ENCODE results near the gene ANAPC2.
"Not testable (repeated sequence)": the region's sequence is repeated elsewhere in the genome, so short reads cannot be mapped to it uniquely, and the experiment has no call there.

ANAPC2 gene

DNA sequence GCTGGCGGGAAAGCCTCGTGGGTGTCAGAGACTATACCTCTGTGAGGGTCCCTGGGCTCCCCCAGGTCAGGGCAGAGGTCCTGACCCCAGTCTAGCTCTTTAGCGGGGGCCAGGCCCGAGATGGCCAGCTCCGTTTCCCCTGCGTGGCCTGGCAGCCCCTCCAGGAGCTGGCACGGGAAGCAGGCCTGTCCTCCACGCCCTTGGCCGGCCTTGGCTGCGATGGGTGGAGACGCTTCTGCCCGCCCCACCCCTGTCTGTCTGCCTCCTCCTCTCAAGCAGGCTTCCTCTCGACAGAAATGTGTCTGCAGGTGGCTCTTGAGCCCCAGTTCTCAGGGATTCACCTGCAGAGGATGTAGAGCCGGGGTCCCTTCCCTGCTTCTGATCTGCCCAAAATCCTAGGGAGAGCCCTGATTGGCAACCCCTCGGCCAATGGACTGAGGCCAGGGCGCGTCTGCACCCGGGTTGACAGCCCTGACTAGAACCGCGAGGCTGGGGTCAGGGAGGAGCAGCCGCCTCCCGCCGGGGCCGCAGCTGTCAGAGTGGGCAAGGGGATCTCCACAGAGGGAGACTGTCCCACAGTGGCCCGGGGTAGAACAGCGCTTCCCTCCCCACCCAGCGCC, 52.0 kb downstream of the ANAPC2 start:
- no peak overlapping the region for H3K4me3 Mint-ChIP-seq
- H3K36me3 Mint-ChIP-seq: no peaks in the 10 kb centered on the region
- ATAC-seq: peak; percentile 43
- peaks cover 14% of the 10 kb centered on the region for H3K4me1 Mint-ChIP-seq
- peaks cover 68% of the 10 kb centered on the region for H3K27me3 Mint-ChIP-seq
- no peaks in the 10 kb centered on the region for H3K9me3 Mint-ChIP-seq
- H3K27ac Mint-ChIP-seq: no peak overlapping the region

DNA sequence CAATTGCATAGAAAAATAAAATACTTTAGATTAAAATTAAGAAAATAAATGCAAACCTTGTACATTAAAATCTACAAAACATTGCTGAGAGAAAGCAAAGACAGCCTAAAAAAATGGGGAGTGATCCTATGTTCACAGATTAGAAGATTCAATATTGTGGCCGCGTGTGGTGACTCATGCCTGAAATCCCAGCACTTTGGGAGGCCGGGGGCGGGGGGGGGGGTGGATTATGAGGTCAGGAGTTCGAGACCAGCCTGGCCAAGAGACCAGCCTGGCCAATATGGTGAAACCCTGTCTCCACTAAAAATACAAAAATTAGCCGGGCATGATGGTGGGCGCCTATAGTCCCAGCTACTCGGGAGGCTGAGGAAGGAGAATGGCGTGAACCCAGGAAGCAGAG, 53.2 kb downstream of the ANAPC2 start:
- not testable (repeated sequence) for H3K4me3 Mint-ChIP-seq, ATAC-seq, H3K9me3 Mint-ChIP-seq, H3K36me3 Mint-ChIP-seq, H3K27ac Mint-ChIP-seq
- Mint-ChIP-seq H3K27me3 (peaks cover 56% of the 10 kb centered on the region), H3K4me1 (peaks cover 18% of the 10 kb centered on the region)

DNA sequence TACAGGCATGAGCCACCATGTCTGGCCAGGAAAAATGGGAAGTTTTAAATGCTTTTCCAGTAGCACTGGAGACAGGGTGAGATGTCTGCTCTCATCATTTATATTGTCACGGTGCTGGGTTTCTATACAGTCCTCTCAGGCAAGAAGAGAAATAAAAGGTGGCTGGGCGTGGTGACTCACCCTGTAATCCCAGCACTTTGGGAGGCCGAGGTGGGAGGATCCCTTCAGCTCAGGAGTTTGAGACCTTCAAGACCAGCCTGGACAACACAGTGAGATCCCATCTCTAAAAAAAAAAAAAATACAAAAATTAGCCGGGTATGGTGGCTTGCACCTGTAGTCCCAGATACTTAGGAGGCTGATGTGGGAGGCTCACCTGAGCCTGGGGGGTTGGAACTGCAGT, 54.2 kb downstream of the ANAPC2 start:
- Mint-ChIP-seq H3K9me3 (no peaks in the 10 kb centered on the region), H3K27ac (no peak overlapping the region), H3K36me3 (no peaks in the 10 kb centered on the region), H3K4me1 (peaks cover 12% of the 10 kb centered on the region), H3K27me3 (peaks cover 46% of the 10 kb centered on the region), H3K4me3 (no peak overlapping the region)
- no peak for ATAC-seq

DNA sequence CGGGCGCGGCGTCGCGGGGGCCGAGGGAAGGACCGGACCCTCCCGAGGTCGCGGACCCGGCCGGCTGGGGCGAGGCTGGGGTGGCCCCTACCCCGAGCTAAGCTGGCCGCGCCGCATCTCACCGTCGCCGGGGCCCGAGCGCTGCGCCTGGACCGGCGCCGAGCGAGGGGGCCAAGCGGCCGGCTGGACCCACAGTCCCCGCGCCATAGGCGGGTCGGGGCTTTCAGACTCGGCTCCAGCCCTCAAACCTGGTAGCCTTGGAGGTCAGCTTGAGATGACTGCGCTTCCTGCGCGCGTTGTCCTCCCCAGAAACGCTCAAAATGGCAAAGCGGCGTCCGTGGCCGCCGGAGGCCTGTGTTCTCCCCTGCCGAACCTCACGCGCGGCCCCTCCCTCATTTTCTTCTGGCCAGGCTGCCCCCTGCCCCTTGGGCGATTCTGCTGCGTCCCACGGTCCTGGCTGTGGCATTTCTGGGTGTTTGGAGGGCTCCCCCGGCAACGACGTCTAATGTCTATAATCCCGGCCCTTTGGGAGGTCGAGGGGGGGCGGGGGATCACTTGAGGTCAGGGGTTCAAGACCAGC, 58.1 kb downstream of the ANAPC2 start:
- no peak overlapping the region for H3K27ac Mint-ChIP-seq
- H3K27me3 Mint-ChIP-seq: peaks cover 10% of the 10 kb centered on the region
- H3K4me1 Mint-ChIP-seq: peaks cover 32% of the 10 kb centered on the region
- H3K36me3 Mint-ChIP-seq: peaks cover 5% of the 10 kb centered on the region
- H3K9me3 Mint-ChIP-seq: no peaks in the 10 kb centered on the region
- H3K4me3 Mint-ChIP-seq: peak overlapping the region; percentile 84
- peak; percentile 31 for ATAC-seq

DNA sequence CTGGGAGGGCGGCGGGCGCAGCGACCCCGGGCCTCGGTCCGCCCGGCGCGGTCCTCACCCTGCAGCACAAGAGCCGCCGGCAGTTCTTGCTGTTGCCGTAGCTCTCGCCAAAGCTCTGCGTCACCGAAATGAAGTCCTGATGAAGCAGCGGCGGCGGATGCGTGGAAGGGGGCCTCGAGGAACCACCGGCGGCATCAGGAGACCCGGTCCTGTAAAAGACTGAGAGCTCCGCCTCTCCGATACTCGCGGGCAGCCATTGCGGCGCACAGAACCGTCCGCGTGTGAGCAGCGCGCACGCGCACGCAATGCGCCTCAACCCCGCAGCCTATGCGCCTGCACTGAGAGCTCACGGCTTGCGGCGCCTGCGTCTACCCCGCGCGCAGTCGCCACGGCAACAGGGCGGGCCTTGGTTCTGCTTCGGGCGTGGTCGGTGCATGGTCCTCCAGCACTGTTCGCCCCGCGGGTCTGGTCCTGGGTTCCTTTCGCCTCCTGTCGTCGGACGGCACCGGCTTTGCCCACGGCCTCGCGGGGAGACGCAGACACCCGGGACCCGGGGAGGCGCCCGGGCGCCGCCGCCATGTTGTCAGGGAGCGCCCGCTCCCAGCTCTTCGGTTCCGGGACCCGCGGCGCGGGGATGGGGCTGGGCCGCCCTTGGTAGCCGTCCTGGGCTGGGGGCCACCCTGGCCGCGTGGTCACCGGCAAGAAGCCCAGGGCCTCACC, 58.7 kb downstream of the ANAPC2 start:
- Mint-ChIP-seq H3K4me1 (peaks cover 32% of the 10 kb centered on the region), H3K27me3 (peaks cover 3% of the 10 kb centered on the region), H3K36me3 (peaks cover 5% of the 10 kb centered on the region), H3K27ac (peak overlapping the region; percentile 87), H3K4me3 (peak overlapping the region; percentile 85), H3K9me3 (no peaks in the 10 kb centered on the region)
- peak; percentile 99 for ATAC-seq

DNA sequence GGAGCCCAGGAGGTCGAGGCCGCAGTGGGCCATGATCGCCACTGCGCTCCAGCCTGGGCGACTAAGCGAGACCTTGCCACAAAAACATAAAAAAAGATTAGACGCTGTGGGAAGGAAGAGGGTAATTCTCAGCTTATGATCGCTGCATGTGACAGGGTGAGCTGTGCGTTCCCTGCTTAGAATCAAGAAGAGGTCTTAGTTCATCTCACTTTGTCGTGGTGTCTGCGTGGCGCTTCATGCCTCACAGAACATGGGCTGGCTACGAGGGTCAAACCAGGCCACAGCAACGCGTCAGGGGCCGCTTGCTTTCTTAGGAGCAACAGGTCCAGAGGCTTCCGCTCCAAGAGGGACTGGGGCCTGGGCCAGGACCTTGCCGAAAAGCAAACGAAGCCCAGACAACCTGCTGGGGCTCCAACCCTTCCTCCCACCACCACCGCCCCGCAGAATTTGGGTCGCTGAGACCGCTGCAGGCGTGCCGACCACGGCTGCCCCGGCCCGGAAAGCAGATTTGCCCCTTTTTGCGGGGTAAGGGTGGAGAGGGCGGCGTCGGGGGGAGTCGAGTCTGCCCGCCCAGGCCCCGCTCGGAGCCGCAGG, 59.4 kb downstream of the ANAPC2 start:
- peak; percentile 14 for ATAC-seq
- H3K9me3 Mint-ChIP-seq: no peaks in the 10 kb centered on the region

DNA sequence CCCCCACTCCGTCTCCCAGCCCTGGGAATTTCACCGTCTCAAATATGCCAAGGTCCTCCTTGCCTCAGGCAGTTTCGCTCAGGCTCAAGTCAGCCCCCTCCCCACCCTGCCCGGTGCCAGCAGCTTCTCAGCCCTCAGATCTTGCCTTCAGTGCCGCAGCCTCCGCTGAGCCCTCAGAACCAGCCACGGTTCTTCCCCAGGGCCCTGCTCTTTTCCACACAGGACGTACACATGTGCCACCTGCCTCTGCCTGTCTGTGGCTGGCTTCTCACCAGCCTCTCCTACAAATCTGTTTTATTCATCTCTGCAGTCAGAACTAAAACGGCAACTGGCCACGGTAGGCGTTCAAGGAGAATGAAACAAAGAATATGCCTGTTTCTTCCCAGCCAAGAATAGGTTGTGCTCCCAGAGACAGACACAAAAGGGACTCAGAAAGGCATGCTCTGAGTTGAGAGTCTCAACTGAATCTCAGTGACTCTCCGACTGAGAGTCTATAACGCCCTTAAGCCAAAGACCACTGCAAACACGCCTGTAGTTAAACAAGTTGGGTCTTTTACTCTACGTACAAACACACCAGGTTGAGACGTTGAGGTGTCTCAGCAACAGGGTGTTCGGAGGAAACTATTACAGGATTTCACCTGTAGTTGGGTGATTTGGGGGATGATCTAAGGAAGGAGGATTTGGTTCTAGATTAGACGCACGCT, 60.0 kb downstream of the ANAPC2 start:
- Mint-ChIP-seq H3K36me3 (peaks cover 5% of the 10 kb centered on the region), H3K27ac (peak overlapping the region; percentile 87), H3K4me1 (peaks cover 38% of the 10 kb centered on the region), H3K4me3 (peak overlapping the region; percentile 85), H3K27me3 (no peaks in the 10 kb centered on the region), H3K9me3 (no peaks in the 10 kb centered on the region)
- no peak for ATAC-seq

More for the DNA sequence above, 59.4 kb downstream of the ANAPC2 start:
- Mint-ChIP-seq H3K27me3 (no peaks in the 10 kb centered on the region), H3K4me1 (peaks cover 32% of the 10 kb centered on the region), H3K4me3 (peak overlapping the region; percentile 85), H3K36me3 (peaks cover 5% of the 10 kb centered on the region), H3K27ac (peak overlapping the region; percentile 87)

DNA sequence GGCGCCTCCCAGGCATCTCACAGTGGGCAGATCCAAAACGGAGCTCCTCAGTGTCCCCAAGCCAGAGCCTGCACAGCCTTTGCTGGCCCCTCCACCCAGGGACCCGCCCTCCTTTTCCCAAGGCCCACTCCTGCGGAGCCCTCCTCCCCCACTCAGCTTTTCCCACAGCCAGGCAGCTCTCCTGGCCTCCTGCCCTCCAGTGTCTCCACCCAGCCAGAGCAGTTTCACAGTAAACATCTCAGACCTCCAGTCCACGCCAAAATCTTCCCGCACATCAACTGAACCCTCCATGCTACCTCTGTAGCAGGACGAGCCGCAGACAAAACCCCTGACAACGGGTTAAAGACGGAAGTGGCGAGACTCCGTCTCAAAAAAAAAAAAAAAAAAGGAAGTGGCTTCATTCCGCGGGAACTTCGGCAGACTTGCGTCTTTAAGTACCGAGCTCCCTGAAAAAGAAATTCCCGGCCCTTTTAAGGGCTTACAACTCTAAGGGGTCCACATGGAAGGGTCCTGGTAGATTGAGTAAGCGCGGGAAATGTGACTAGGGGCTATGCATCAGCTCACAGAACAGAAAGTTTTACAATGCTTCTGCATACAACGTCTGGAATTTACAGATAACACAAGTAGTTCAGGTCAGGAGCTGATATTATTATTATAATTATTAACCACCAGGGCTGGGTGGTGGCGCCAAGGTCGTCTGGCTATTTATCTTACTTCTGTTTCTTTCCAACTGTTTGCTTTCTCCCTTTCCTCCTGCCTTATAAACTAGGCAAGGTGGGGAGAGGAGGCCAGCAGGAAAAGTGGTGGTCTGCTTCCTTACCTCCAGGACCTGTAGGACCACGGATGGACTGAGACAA, 60.8 kb downstream of the ANAPC2 start:
- H3K27ac Mint-ChIP-seq: peak overlapping the region; percentile 87
- peaks cover 5% of the 10 kb centered on the region for H3K36me3 Mint-ChIP-seq
- no peaks in the 10 kb centered on the region for H3K27me3 Mint-ChIP-seq
- H3K4me3 Mint-ChIP-seq: peak overlapping the region; percentile 93
- H3K4me1 Mint-ChIP-seq: peaks cover 44% of the 10 kb centered on the region
- H3K9me3 Mint-ChIP-seq: no peaks in the 10 kb centered on the region
- ATAC-seq: no peak

DNA sequence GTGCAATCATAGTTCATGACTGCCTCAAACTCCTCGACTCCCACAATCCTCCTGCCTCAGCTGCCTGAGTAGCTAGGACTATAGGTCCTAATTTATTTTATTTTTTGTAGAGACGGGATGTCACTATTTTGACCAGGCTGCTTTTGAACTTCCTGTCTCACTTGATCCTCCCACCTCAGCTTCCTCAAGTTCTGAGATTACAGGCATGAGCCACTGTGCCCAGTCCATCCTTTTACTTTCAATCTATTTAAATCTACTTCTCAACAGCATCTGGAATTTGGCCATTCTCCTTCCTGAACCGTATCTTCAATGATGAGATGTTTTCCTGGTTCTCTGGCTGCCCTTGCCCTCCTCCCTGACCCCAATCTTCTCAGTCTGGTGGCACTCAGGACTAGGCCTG, 61.6 kb downstream of the ANAPC2 start:
- Mint-ChIP-seq H3K9me3 (no peaks in the 10 kb centered on the region), H3K27ac (peak overlapping the region; percentile 87), H3K27me3 (no peaks in the 10 kb centered on the region), H3K36me3 (peaks cover 5% of the 10 kb centered on the region), H3K4me3 (peak overlapping the region; percentile 93), H3K4me1 (peaks cover 52% of the 10 kb centered on the region)
- ATAC-seq: no peak

All from stimulated activated memory B cell treated with anti-CD40 and anti-IgM and Interleukin-4, amounts not matched to agents 10 μg/mL and 1 μg/mL and 100 μg/mL, for 72 hours (primary cell).